Activated T-cell treated with anti-CD3 and anti-CD28 coated beads, Interleukin-2, amount 50 U/mL, for 4 hours (primary cell): ENCODE measurements around the gene WRAP53. TPM values are rescaled to one million over a fixed set of nuclear protein-coding genes. Genes with fewer than 3 reads are reported as not detected.

Source experiments
- ATAC-seq, 2 donors: fragments of 200-7000 bp; cut with Tn5 transposase; one replicate each; pipeline ENCODE4 v1.10.0; 2021
- DNase-seq: peaks from one replicate; pipeline ENCODE4 v3.0.0-alpha.2; 2020
- H3K27me3 Mint-ChIP-seq: one replicate; pipeline ENCODE4 v1.8.0; 2021; ENCODE audit warnings: low read depth, mixed read lengths
- H3K36me3 Mint-ChIP-seq: one replicate; pipeline ENCODE4 v1.8.0; 2022; ENCODE audit warnings: mixed read lengths; ENCODE audit not compliant: insufficient read depth
- H3K4me1 Mint-ChIP-seq: one replicate; pipeline ENCODE4 v1.8.0; 2021; ENCODE audit warnings: low read depth, mixed read lengths
- H3K4me3 Mint-ChIP-seq: one replicate; pipeline ENCODE4 v1.8.0; 2021; ENCODE audit warnings: mild to moderate bottlenecking, moderate library complexity, mixed read lengths
- H3K9me3 Mint-ChIP-seq: one replicate; pipeline ENCODE4 v1.8.0; 2021; ENCODE audit warnings: mixed read lengths
- total RNA-seq, 3 donors: library from RNA; stranded (reverse); gene quantifications; one replicate each; pipeline ENCODE4 v1.2.1, GENCODE V29; 2021

WRAP53 gene
- total RNA-seq, 3 donors from 2014 or later, result 27.3 to 34.9 (median 34.3) TPM

DNA sequence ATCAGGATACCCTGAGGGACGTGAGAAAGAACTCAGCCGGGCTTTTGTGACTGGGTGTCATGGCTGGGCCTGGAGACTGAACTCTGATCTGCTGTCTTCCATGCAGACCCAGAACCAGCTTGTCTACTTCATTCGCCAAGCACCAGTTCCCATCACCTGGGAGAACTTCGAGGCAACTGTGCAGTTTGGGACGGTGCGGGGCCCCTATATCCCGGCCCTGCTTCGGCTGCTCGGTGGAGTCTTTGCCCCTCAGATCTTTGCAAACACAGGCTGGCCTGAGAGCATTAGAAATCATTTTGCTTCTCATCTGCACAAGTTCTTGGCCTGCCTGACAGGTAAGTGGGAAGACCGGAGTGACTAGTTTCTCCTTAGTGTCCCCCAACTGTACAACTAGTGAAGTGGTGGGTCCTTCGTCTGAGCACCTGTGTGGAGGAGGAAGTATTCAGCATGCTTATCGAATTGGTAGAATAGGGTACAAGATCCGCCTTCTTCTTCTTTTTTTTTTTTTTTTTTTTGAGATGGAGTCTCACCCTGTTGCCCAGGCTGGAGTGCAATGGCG is 44.8 kb downstream of the WRAP53 start:
- no peaks in the 10 kb centered on the region for H3K4me1 Mint-ChIP-seq
- H3K9me3 Mint-ChIP-seq, result no peaks in the 10 kb centered on the region
- no peak for DNase-seq
- H3K36me3 Mint-ChIP-seq, result no peaks in the 10 kb centered on the region
- peaks cover 8% of the 10 kb centered on the region for H3K27me3 Mint-ChIP-seq
- no peak for ATAC-seq
- H3K4me3 Mint-ChIP-seq, result no peak overlapping the region

DNA sequence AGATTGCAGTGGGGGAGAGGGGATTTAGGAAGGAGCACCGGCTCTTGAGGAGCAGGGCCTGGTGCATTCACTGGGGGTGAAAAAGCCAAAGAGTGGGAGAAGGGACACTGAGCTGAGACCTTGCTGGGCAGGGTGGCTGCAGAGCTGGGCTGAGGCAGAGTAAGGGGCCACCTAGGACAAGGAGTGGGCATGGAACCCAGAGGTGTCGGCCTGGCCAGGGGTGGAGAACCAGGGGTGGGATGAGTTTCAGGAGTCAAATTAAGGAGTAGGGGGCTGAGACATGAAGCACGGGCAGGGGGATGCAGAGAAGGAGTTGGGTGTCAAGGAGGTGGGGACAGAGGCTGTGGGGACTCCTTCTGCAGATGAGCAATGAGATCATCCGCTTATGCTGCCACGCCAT is 49.3 kb downstream of the WRAP53 start:
- no peak for ATAC-seq
- DNase-seq, result no peak
- H3K27me3 Mint-ChIP-seq, result peaks cover 21% of the 10 kb centered on the region
- H3K4me3 Mint-ChIP-seq, result no peak overlapping the region
- no peaks in the 10 kb centered on the region for H3K36me3 Mint-ChIP-seq
- no peaks in the 10 kb centered on the region for H3K9me3 Mint-ChIP-seq
- H3K4me1 Mint-ChIP-seq, result no peaks in the 10 kb centered on the region

DNA sequence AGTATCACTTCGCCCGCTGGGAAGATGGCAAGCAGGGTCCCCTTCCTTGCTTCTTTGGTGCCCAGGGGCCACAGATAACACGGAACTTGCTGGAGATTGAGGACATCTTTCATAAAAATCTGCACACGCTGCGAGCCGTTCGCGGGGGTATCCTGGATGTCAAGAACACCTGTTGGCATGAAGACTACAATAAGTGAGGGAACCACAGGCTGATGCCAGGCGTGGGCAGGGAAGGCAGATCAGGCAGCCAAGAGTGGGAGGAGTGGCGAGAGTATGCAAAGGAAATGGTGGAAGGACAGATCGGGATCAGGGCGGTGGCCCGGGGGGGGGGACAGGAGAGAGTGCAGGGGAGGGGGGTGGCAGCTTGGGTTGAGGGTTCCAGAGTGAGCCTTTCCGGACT is 51.5 kb downstream of the WRAP53 start:
- H3K4me1 Mint-ChIP-seq, result no peaks in the 10 kb centered on the region
- H3K27me3 Mint-ChIP-seq, result peaks cover 21% of the 10 kb centered on the region
- no peaks in the 10 kb centered on the region for H3K36me3 Mint-ChIP-seq
- no peak for ATAC-seq
- H3K4me3 Mint-ChIP-seq, result no peak overlapping the region
- DNase-seq, result no peak
- no peaks in the 10 kb centered on the region for H3K9me3 Mint-ChIP-seq

DNA sequence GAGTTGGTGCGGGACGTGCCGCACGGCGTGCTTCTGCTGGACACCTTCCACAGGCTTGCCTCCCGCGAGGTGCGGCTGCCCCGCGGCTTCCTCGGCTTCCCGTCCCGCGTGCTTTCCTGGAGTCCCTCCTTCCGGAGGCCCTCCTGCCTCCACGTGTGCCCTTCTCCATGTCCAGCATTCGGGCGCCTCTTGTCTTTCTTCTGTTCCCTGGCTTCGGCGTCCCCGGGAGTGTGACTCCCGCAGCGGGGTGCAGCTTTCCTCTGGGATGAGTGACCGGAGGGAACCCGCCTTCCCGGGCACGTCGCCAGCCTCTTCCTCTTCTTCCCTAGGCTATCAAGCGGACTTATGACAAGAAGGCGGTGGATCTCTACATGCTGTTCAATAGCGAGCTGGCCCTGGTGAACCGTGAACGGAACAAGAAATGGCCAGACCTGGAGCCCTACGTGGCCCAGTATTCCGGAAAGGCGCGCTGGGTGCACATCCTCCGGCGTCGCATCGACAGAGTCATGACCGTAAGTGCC is 52.3 kb downstream of the WRAP53 start:
- ATAC-seq, result no peak
- Mint-ChIP-seq H3K9me3 (no peaks in the 10 kb centered on the region), H3K36me3 (no peaks in the 10 kb centered on the region), H3K4me3 (no peak overlapping the region), H3K4me1 (no peaks in the 10 kb centered on the region), H3K27me3 (peaks cover 21% of the 10 kb centered on the region)
- no peak for DNase-seq

DNA sequence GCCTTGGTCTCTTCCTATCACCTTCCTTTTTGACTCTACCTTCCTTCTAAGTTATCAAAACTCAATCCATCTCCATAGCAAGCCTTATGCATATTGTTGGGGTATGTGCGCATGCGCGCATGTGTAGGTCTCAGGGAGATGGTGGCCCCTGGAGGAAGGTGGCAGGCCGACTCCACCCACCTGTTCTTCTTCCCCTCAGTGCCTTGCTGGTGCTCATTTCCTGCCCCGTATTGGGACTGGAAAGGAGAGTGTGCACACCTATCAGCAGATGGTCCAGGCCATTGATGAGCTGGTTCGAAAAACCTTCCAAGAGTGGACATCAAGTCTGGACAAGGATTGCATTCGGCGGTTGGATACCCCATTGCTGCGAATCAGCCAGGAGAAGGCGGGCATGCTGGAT is 54.5 kb downstream of the WRAP53 start:
- Mint-ChIP-seq H3K27me3 (peaks cover 17% of the 10 kb centered on the region), H3K4me1 (no peaks in the 10 kb centered on the region), H3K9me3 (no peaks in the 10 kb centered on the region), H3K36me3 (no peaks in the 10 kb centered on the region), H3K4me3 (no peak overlapping the region)
- no peak for DNase-seq
- no peak for ATAC-seq

DNA sequence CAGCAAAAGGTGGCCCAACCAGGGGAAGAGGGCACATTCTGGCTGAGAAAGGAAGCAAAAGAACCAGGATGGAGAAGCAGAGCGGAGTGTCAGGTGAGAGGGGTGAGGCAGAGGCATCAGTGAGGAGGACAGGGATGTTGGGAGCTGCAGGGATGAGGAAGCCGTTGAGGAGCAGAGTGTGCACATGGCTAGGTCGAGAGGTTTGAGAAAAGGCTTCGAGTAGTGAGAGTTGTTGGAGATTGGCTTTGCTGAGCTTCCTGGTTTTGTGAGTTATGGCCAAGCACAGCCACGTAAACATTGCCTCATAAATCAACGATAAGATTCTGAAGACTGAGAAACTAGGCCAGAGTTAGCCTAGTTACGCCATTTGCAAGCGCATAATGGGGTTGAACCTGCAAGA is 56.1 kb downstream of the WRAP53 start:
- ATAC-seq, result no peak
- peaks cover 10% of the 10 kb centered on the region for H3K27me3 Mint-ChIP-seq
- no peaks in the 10 kb centered on the region for H3K36me3 Mint-ChIP-seq
- no peak for DNase-seq
- no peaks in the 10 kb centered on the region for H3K9me3 Mint-ChIP-seq
- H3K4me1 Mint-ChIP-seq, result no peaks in the 10 kb centered on the region
- H3K4me3 Mint-ChIP-seq, result no peak overlapping the region

DNA sequence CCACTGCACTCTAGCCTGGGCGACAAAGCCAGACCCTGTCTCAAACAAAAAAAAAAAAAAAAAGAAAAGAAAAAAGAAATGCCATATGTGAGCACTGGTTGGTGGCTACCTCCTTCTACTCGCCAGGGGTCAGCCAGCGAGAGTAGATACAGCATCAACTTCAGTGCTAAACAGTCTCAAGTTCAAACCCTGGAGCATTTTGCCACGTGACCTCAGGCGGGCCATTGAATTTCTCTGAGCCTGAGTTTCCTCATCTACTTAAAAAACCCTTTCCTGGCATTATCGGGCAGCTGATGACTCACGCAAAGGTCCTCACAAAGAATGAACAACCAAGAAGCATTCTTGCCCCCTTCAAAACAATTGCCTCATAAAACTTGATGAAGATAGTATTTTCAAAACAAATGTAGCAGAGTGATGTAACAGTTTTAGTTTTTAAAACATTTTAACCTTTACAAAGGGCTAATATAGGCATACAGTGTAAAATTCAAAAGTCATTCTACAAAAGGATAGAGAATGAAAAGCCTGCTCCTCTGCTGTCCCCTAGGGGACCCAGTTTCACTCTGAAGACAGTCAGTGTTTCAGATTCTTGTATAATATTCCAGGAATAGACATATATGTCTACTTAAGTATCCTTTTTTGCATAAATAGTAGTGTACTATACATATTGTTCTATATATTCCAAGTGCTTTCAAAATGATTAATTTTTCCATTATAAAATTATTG is 57.6 kb downstream of the WRAP53 start:
- DNase-seq (no peak), ATAC-seq (no peak)
- H3K27me3 Mint-ChIP-seq, result peaks cover 5% of the 10 kb centered on the region
- H3K4me1 Mint-ChIP-seq, result no peaks in the 10 kb centered on the region
- no peaks in the 10 kb centered on the region for H3K9me3 Mint-ChIP-seq
- H3K4me3 Mint-ChIP-seq, result no peak overlapping the region
- H3K36me3 Mint-ChIP-seq, result no peaks in the 10 kb centered on the region

DNA sequence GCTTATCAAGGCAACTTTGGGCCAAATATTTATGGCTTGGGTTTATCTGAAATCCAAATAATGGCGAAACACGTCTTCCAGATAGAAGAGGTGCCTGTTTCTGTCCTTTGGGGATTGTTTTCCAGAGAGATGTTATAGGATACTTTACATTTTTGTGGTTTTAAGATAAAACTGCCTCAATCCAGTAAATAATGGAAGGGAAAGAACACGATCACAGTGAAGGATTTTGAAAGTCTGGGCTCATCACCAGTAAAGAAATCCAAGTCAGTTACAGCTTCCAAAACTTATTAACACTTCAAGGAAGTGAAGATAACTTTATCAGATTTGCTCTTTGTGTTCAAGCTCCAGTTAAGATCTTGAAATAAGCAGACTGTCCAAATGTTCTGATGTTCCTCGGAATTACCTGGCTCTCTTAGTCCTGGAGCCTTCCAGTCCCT is 59.4 kb downstream of the WRAP53 start:
- Mint-ChIP-seq H3K27me3 (peaks cover 4% of the 10 kb centered on the region), H3K9me3 (no peaks in the 10 kb centered on the region), H3K4me3 (no peak overlapping the region), H3K36me3 (no peaks in the 10 kb centered on the region), H3K4me1 (no peaks in the 10 kb centered on the region)
- DNase-seq, result no peak
- no peak for ATAC-seq

DNA sequence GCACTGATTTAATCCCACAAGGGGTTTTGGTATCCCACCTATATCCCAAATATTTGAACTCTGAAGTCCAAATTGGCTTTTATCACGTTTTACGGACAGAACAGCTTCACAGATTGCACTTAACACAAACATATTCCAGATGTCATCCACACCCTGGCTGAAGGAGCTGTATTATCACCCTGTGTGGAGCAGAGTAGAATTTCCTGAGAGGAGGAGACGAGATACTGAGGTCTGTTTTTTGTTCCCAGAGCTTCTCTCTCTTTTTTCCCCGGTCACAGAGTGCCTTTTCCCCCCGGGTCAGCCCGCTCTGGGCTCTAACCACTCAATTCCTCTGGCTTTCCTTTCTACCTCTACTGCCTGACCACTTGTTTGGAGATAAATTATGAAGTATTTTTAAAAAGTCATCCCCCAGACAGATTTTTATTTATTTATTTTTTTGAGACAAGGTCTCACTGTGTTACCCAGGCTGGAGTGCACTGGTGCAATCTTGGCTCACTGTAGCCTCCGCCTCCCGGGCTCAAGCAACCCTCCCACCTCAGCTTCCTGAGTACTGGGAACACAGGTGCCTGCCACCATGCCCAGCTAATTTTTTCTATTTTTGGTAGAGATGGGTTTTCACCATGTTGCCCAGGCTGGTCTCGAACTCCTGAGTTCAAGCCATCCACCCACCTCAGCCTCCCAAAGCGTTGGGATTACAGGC is 59.9 kb downstream of the WRAP53 start:
- Mint-ChIP-seq H3K9me3 (no peaks in the 10 kb centered on the region), H3K4me3 (no peak overlapping the region), H3K36me3 (no peaks in the 10 kb centered on the region), H3K4me1 (no peaks in the 10 kb centered on the region), H3K27me3 (peaks cover 5% of the 10 kb centered on the region)
- ATAC-seq (no peak), DNase-seq (no peak)

DNA sequence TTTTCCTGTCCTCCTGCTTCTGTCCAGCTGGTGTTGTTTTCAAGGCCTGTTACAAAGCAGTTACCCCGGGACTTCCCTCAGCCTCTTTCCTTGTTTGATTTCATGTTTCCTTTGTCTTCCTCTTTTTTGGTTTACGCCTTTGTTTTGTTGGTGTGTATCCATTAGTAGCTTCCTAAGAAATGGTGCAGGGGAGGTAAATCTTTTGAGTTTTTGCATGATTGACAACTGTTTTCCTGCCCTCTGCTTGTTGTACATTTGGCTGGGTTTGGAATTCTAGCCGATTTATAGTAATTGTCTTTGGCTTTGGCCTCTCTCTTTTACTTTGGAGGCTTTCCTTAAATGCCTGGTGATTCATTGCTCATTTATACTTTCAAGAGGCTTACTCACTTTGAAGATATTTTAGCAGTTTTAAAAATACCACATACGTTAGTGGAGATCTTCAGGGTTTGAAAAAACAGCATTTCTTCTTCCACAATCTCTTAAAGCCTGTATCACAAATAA is 62.1 kb downstream of the WRAP53 start:
- no peak overlapping the region for H3K4me3 Mint-ChIP-seq
- no peaks in the 10 kb centered on the region for H3K4me1 Mint-ChIP-seq
- H3K36me3 Mint-ChIP-seq, result no peaks in the 10 kb centered on the region
- H3K27me3 Mint-ChIP-seq, result peaks cover 16% of the 10 kb centered on the region
- ATAC-seq (no peak), DNase-seq (no peak)
- H3K9me3 Mint-ChIP-seq, result no peaks in the 10 kb centered on the region

Other genes starting within 250 kb of the WRAP53 start
- gene FGF11, start 249.0 kb upstream of the WRAP53 start, total RNA-seq, result under 1 TPM; 0.19 to 0.32 (median 0.28) TPM
- gene CHRNB1, start 243.4 kb upstream of the WRAP53 start, total RNA-seq, result 1 to 10 TPM; 3.9 to 4.6 (median 4.3) TPM
- 10 to 100 TPM; 16.0 to 18.0 (median 17.5) TPM for gene ZBTB4, start 208.8 kb upstream of the WRAP53 start, total RNA-seq
- gene SLC35G6, start 207.0 kb upstream of the WRAP53 start, total RNA-seq, result not detected
- gene POLR2A, start 204.1 kb upstream of the WRAP53 start, total RNA-seq, result 100 to 1,000 TPM; 184 to 188 (median 188) TPM
- gene TNFSF12, start 139.4 kb upstream of the WRAP53 start, total RNA-seq, result 1 to 10 TPM; 4.6 to 6.5 (median 6.1) TPM
- gene TNFSF13, start 129.7 kb upstream of the WRAP53 start, total RNA-seq, result 1 to 10 TPM in 2 of 3 donors, under 1 TPM in 1; 0.98 to 1.4 (median 1.3) TPM
- gene SENP3, start 126.6 kb upstream of the WRAP53 start, total RNA-seq, result 100 to 1,000 TPM; 138 to 153 (median 146) TPM
- gene CD68, start 108.8 kb upstream of the WRAP53 start, total RNA-seq, result 1 to 10 TPM; 4.8 to 5.3 (median 4.9) TPM
- 100 to 1,000 TPM; 110 to 134 (median 114) TPM for gene MPDU1, start 104.6 kb upstream of the WRAP53 start, total RNA-seq
- gene SOX15, start 98.4 kb upstream of the WRAP53 start, total RNA-seq, result under 1 TPM; 0.20 to 0.38 (median 0.24) TPM
- 10 to 100 TPM; 53.7 to 57.6 (median 54.2) TPM for gene FXR2, start 73.6 kb upstream of the WRAP53 start, total RNA-seq
- 10 to 100 TPM; 14.9 to 18.1 (median 16.8) TPM for gene SAT2, start 60.7 kb upstream of the WRAP53 start, total RNA-seq
- gene SHBG, start 58.3 kb upstream of the WRAP53 start, total RNA-seq, result not detected
- under 1 TPM; 0.10 to 0.24 (median 0.13) TPM for gene ATP1B2, start 37.6 kb upstream of the WRAP53 start, total RNA-seq
- 100 to 1,000 TPM in 1 of 3 donors, 10 to 100 TPM in 2; 93.0 to 106 (median 98.9) TPM for gene TP53, start 987 bp upstream of the WRAP53 start, total RNA-seq
- gene EFNB3, start 16.7 kb downstream of the WRAP53 start, total RNA-seq, result under 1 TPM in 1 of 3 donors, not detected in 2; 0.08 TPM
- not detected for gene DNAH2, start 29.3 kb downstream of the WRAP53 start, total RNA-seq
- 100 to 1,000 TPM; 187 to 226 (median 206) TPM for gene KDM6B, start 145.7 kb downstream of the WRAP53 start, total RNA-seq
- 10 to 100 TPM in 1 of 3 donors, 1 to 10 TPM in 2; 8.9 to 11.1 (median 9.9) TPM for gene TMEM88, start 166.6 kb downstream of the WRAP53 start, total RNA-seq
- gene NAA38, start 169.1 kb downstream of the WRAP53 start, total RNA-seq, result 10 to 100 TPM; 40.4 to 47.5 (median 41.5) TPM
- gene CYB5D1, start 169.5 kb downstream of the WRAP53 start, total RNA-seq, result 10 to 100 TPM; 19.7 to 20.8 (median 20.6) TPM
- 100 to 1,000 TPM; 117 to 127 (median 123) TPM for gene CHD3, start 200.3 kb downstream of the WRAP53 start, total RNA-seq
- gene RNF227, start 227.8 kb downstream of the WRAP53 start, total RNA-seq, result 1 to 10 TPM; 4.7 to 5.5 (median 5.0) TPM
- gene KCNAB3, start 241.4 kb downstream of the WRAP53 start, total RNA-seq, result 10 to 100 TPM; 10.3 to 11.5 (median 11.4) TPM
- gene TRAPPC1, start 243.5 kb downstream of the WRAP53 start, total RNA-seq, result 100 to 1,000 TPM; 123 to 134 (median 124) TPM
- gene CNTROB, start 243.7 kb downstream of the WRAP53 start, total RNA-seq, result 10 to 100 TPM; 31.8 to 37.1 (median 34.6) TPM